Measurements from ENCODE around the gene COL3A1. TPM values are rescaled to one million over a fixed set of nuclear protein-coding genes. Genes with fewer than 3 reads are reported as not detected.

The COL3A1 gene
- total RNA-seq, 3 donors from 2014 or later, result 98.1 to 303 (median 98.6) TPM

- H3K4me1 ChIP-seq, result no peaks in the 10 kb centered on the region
- H3K27me3 ChIP-seq, result no peaks in the 10 kb centered on the region
- no peak overlapping the region for H3K4me3 ChIP-seq
- intact Hi-C loops (cut with DNase I; ENCODE audit: low total_unique reads), result no loop called here
- peaks cover 4% of the 10 kb centered on the region for H3K36me3 ChIP-seq
- DNase-seq (ENCODE audit: low spot score in 2 of 2), result no peak
- H3K27ac ChIP-seq, result peak overlapping the region in 1 of 2 donors; percentile 60
- H3K9me3 ChIP-seq, result no peaks in the 10 kb centered on the region
- TF ChIP-seq, protein P1, sequence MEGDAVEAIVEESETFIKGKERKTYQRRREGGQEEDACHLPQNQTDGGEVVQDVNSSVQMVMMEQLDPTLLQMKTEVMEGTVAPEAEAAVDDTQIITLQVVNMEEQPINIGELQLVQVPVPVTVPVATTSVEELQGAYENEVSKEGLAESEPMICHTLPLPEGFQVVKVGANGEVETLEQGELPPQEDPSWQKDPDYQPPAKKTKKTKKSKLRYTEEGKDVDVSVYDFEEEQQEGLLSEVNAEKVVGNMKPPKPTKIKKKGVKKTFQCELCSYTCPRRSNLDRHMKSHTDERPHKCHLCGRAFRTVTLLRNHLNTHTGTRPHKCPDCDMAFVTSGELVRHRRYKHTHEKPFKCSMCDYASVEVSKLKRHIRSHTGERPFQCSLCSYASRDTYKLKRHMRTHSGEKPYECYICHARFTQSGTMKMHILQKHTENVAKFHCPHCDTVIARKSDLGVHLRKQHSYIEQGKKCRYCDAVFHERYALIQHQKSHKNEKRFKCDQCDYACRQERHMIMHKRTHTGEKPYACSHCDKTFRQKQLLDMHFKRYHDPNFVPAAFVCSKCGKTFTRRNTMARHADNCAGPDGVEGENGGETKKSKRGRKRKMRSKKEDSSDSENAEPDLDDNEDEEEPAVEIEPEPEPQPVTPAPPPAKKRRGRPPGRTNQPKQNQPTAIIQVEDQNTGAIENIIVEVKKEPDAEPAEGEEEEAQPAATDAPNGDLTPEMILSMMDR (IDR thresholded peaks at IDR 0.05), result no peak
- no peak for TF ChIP-seq POLR2AphosphoS5 (IDR thresholded peaks at IDR 0.05)
- no peak for TF ChIP-seq POLR2A (IDR thresholded peaks at IDR 0.05)
Measured at GRCh38 chr2:189013671-189014448, 39.7 kb downstream of the COL3A1 start.

- intact Hi-C loops (cut with DNase I; ENCODE audit: low total_unique reads), result no loop called here
- TF ChIP-seq, protein P1 (IDR thresholded peaks at IDR 0.05), result no peak
- TF ChIP-seq POLR2AphosphoS5 (IDR thresholded peaks at IDR 0.05) (no peak), POLR2A (IDR thresholded peaks at IDR 0.05) (no peak)
- no peak for DNase-seq (ENCODE audit: low spot score in 2 of 2)
- Histone ChIP-seq H3K4me1 (no peaks in the 10 kb centered on the region), H3K36me3 (peaks cover 1% of the 10 kb centered on the region), H3K4me3 (no peak overlapping the region), H3K27me3 (no peaks in the 10 kb centered on the region), H3K9me3 (no peaks in the 10 kb centered on the region), H3K27ac (peak overlapping the region in 1 of 2 donors; percentile 60)
Measured at GRCh38 chr2:189014449-189015138, 40.4 kb downstream of the COL3A1 start.

GRCh38 chr2:189015359-189015758 is 41.2 kb downstream of the COL3A1 start:
- Histone ChIP-seq H3K4me1 (no peaks in the 10 kb centered on the region), H3K27ac (no peak overlapping the region), H3K27me3 (no peaks in the 10 kb centered on the region), H3K4me3 (no peak overlapping the region), H3K36me3 (no peaks in the 10 kb centered on the region), H3K9me3 (no peaks in the 10 kb centered on the region)
- TF ChIP-seq, protein P1 (IDR thresholded peaks at IDR 0.05), result no peak
- TF ChIP-seq POLR2A (IDR thresholded peaks at IDR 0.05), result no peak
- DNase-seq (ENCODE audit: low spot score in 2 of 2), result no peak
- intact Hi-C loops (cut with DNase I; ENCODE audit: low total_unique reads), result no loop called here

DNA sequence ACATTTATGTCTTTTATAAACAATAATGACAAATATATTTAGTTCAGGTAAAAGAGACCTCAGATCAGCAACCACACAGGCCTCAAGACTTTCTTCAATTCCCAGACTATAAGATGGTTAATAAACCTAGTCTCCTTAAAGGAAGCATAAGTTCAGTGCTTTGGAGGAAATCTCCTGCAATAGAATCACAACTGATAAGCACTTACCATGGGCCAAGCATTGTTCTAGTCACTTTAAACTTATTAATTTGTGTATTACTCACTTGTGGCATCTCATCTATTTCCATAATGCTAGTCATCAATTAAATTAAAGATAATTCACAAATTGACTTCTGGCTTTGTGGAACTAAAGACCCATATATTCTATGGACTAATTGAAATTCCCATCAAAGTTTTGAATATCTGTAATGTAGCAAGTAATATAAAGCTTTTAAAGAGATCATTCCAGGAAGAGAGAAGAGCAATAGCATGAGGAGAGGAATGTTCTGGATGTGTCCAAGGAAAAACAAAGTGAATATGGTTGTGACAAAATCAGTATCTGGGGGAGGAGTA is 42.2 kb downstream of the COL3A1 start:
- no peaks in the 10 kb centered on the region for H3K9me3 ChIP-seq
- no peak overlapping the region for H3K27ac ChIP-seq
- intact Hi-C loops (cut with DNase I; ENCODE audit: low total_unique reads), result no loop called here
- no peak for DNase-seq (ENCODE audit: low spot score in 2 of 2)
- no peak overlapping the region for H3K4me3 ChIP-seq
- TF ChIP-seq POLR2A (IDR thresholded peaks at IDR 0.05), result no peak
- no peaks in the 10 kb centered on the region for H3K36me3 ChIP-seq
- no peaks in the 10 kb centered on the region for H3K27me3 ChIP-seq
- H3K4me1 ChIP-seq, result no peaks in the 10 kb centered on the region

DNA sequence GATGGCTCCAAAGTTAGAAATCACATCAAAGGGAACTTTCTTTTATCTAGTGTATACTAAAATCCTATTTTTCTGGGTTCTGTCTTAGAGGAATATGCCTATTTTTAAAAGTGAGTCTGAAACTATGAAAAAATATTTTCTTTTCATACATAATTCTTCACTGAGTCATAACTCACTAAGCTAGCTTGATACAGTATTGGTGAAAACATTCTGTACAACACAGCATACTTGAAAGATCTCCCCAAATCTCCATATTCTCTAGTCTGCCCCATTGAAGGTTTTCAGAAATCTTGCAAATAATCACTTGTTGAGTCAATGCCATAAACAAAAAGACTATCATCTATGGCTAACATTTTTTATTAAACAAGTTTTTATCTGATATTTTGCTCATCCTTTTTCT is 44.5 kb downstream of the COL3A1 start:
- Histone ChIP-seq H3K27ac (no peak overlapping the region), H3K4me3 (no peak overlapping the region), H3K4me1 (no peaks in the 10 kb centered on the region), H3K27me3 (no peaks in the 10 kb centered on the region), H3K9me3 (no peaks in the 10 kb centered on the region), H3K36me3 (no peaks in the 10 kb centered on the region)
- TF ChIP-seq POLR2AphosphoS5 (IDR thresholded peaks at IDR 0.05) (no peak), POLR2A (IDR thresholded peaks at IDR 0.05) (no peak)
- TF ChIP-seq, protein P1 (IDR thresholded peaks at IDR 0.05), result no peak
- intact Hi-C loops (cut with DNase I; ENCODE audit: low total_unique reads), result no loop called here
- DNase-seq (ENCODE audit: low spot score in 2 of 2), result no peak

Data from breast epithelium (tissue), 4 donors.